Peyer's patch (tissue), 4 donors: ENCODE results near the gene DRAXIN.

Experiments used
- POLR2A ChIP-seq, 2 donors: fragments of 450-650 bp; IDR thresholded peaks; one replicate each; pipeline ENCODE4 v1.5.1; 2017; ENCODE audit warnings: antibody characterized with exemption in 2 of 2, mild to moderate bottlenecking in 2 of 2, moderate library complexity in 2 of 2
- TF ChIP-seq, protein P1 (sequence below), 6 experiments: fragments of 450-650 bp in 4 of 6; fragments of 200-600 bp in 2 of 6; sonication (generic) in 1 of 6; IDR thresholded peaks; one replicate each; pipeline ENCODE4 v1.5.1; 2017 to 2019; ENCODE audit warnings: antibody characterized with exemption in 6 of 6, mild to moderate bottlenecking in 3 of 6, moderate library complexity in 1 of 6

- TF ChIP-seq, protein P1, sequence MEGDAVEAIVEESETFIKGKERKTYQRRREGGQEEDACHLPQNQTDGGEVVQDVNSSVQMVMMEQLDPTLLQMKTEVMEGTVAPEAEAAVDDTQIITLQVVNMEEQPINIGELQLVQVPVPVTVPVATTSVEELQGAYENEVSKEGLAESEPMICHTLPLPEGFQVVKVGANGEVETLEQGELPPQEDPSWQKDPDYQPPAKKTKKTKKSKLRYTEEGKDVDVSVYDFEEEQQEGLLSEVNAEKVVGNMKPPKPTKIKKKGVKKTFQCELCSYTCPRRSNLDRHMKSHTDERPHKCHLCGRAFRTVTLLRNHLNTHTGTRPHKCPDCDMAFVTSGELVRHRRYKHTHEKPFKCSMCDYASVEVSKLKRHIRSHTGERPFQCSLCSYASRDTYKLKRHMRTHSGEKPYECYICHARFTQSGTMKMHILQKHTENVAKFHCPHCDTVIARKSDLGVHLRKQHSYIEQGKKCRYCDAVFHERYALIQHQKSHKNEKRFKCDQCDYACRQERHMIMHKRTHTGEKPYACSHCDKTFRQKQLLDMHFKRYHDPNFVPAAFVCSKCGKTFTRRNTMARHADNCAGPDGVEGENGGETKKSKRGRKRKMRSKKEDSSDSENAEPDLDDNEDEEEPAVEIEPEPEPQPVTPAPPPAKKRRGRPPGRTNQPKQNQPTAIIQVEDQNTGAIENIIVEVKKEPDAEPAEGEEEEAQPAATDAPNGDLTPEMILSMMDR (IDR thresholded peaks at IDR 0.05), result no peak
- TF ChIP-seq POLR2A (IDR thresholded peaks at IDR 0.05), result no peak
Observed at GRCh38 chr1:11765661-11766428, 74.3 kb downstream of the DRAXIN start.
